ENCODE results near the gene CCNT2. TPM values are rescaled to one million over a fixed set of nuclear protein-coding genes. Genes with fewer than 3 reads are reported as not detected.

Gene CCNT2
- total RNA-seq, 1 experiment from 2014 or later, result 18.9 TPM

DNA sequence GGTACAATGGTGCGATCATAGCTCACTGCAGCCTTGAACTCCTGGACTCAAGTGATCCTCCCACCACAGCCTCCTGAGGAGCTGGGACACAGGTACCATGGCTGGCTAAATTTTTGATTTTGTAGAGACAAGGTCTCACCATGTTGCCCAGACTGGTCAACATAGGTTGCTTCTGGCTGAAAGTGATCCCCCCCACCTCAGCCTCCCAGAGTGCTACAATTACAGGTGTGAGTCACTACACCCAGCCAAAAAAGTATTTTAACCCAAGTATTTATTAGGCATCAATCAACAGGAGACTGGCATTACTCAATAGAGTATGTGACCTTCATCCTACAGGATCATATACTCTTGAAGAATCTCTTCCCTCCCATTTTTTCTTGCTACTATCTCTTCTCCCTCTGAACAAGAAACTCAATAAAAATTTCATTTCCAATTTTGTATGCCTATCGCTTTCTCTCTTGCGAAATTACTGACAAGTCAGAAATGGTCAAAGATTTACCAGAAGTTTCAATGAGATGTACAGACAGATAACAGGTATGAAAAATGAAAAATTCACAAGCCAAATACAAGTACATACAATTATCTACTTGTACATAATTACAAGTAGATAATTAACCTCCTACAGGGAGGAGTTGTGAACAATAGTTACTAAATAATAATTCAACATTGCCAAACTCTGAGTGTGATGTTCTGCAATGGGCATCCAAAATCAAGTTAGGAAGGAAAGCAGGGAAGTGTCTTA is 34.9 kb upstream of the CCNT2 start:
- H3K79me2 ChIP-seq (ENCODE audit: low read length), result no peaks in the 10 kb centered on the region

DNA sequence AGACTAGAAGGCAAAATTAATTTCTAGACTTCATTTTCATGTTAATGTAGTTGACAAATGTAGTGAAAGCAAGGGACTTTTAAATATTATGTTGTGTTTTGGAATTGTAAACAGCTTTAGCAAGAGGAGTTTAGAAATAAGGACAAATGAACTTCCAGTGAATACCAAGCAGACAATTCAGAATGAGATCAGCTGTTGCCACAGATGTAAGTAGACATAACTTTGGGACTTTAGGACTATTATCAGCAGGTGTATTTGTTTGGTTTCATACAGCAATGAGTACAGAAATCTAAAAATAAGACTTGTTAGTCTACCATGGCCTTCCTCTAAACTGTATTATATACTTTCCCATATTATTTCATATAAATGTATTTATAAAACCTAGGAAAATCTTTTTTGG is 34.2 kb upstream of the CCNT2 start:
- POLR2A ChIA-PET (ENCODE audit: unreplicated experiment), result no interaction called here
- Histone ChIP-seq H4K20me1 (ENCODE audit: low read length) (no peaks in the 10 kb centered on the region), H3K4me3 (ENCODE audit: low read length) (no peak overlapping the region), H3K9me3 (ENCODE audit: low read length) (no peaks in the 10 kb centered on the region), H3K79me2 (ENCODE audit: low read length) (no peaks in the 10 kb centered on the region), H3F3A (ENCODE audit: low read length, unreplicated experiment) (no peaks in the 10 kb centered on the region), H3K4me2 (ENCODE audit: low read length) (no peak overlapping the region), H3K9ac (ENCODE audit: low read length) (no peak overlapping the region), H3K27me3 (ENCODE audit: low read length) (no peaks in the 10 kb centered on the region), H3K36me3 (ENCODE audit: low read depth, low read length) (no peaks in the 10 kb centered on the region), H3K4me1 (ENCODE audit: insufficient read depth, low read length) (no peaks in the 10 kb centered on the region), H3K27ac (ENCODE audit: low read length) (no peak overlapping the region), H2AFZ (ENCODE audit: low read length) (no peak overlapping the region), H3K9me2 (replicated peaks; ENCODE audit: low read length) (no peaks in the 10 kb centered on the region)
- ATAC-seq (no peak), DNase-seq (no peak)
- TF ChIP-seq EZH2 (IDR thresholded peaks at IDR 0.05; ENCODE audit: low read length, unreplicated experiment) (no peak), CTCF (conservative IDR thresholded peaks at IDR 0.05; ENCODE audit: low read depth, low read length) (no peak), EZH2phosphoT487 (IDR thresholded peaks at IDR 0.05; ENCODE audit: borderline replicate concordance, low read length) (no peak)
- intact Hi-C loops (cut with micrococcal nuclease), result no loop called here
- BruUV-seq (replicated peaks), result no TSS peak
- CTCF ChIA-PET, result no interaction called here

More for the DNA sequence above, 34.9 kb upstream of the CCNT2 start:
- ChIA-PET POLR2A (ENCODE audit: unreplicated experiment) (no interaction called here), CTCF (no interaction called here)
- no peak overlapping the region for H2AFZ ChIP-seq (ENCODE audit: low read length)
- no peaks in the 10 kb centered on the region for H3K9me3 ChIP-seq (ENCODE audit: low read length)
- TF ChIP-seq EZH2 (IDR thresholded peaks at IDR 0.05; ENCODE audit: low read length, unreplicated experiment) (no peak), CTCF (conservative IDR thresholded peaks at IDR 0.05; ENCODE audit: low read depth, low read length) (no peak)
- no peak overlapping the region for H3K9ac ChIP-seq (ENCODE audit: low read length)
- no TSS peak for BruUV-seq (replicated peaks)
- H3K27ac ChIP-seq (ENCODE audit: low read length), result no peak overlapping the region
- DNase-seq, result peak; percentile 29
- H3K27me3 ChIP-seq (ENCODE audit: low read length), result no peaks in the 10 kb centered on the region
- intact Hi-C loops (cut with micrococcal nuclease), result no loop called here
- ATAC-seq, result no peak
- H4K20me1 ChIP-seq (ENCODE audit: low read length), result no peaks in the 10 kb centered on the region
- H3K36me3 ChIP-seq (ENCODE audit: low read depth, low read length), result no peaks in the 10 kb centered on the region
- H3K4me2 ChIP-seq (ENCODE audit: low read length), result no peak overlapping the region
- H3K4me1 ChIP-seq (ENCODE audit: insufficient read depth, low read length), result no peaks in the 10 kb centered on the region
- H3K9me2 ChIP-seq (replicated peaks; ENCODE audit: low read length), result no peaks in the 10 kb centered on the region
- H3F3A ChIP-seq (ENCODE audit: low read length, unreplicated experiment), result no peaks in the 10 kb centered on the region
- no peak overlapping the region for H3K4me3 ChIP-seq (ENCODE audit: low read length)

- H4K20me1 ChIP-seq (ENCODE audit: low read length), result no peaks in the 10 kb centered on the region
- H3K79me2 ChIP-seq (ENCODE audit: low read length), result no peaks in the 10 kb centered on the region
- H3K27me3 ChIP-seq (ENCODE audit: low read length), result no peaks in the 10 kb centered on the region
- no peak overlapping the region for H2AFZ ChIP-seq (ENCODE audit: low read length)
- H3K27ac ChIP-seq (ENCODE audit: low read length), result no peak overlapping the region
- ChIA-PET POLR2A (ENCODE audit: unreplicated experiment) (no interaction called here), CTCF (no interaction called here)
- H3F3A ChIP-seq (ENCODE audit: low read length, unreplicated experiment), result no peaks in the 10 kb centered on the region
- H3K9me2 ChIP-seq (replicated peaks; ENCODE audit: low read length), result no peaks in the 10 kb centered on the region
- no peak for DNase-seq
- no peak overlapping the region for H3K4me3 ChIP-seq (ENCODE audit: low read length)
- no peak overlapping the region for H3K9ac ChIP-seq (ENCODE audit: low read length)
- H3K4me2 ChIP-seq (ENCODE audit: low read length), result no peak overlapping the region
- BruUV-seq (replicated peaks), result no TSS peak
- H3K4me1 ChIP-seq (ENCODE audit: insufficient read depth, low read length), result no peaks in the 10 kb centered on the region
- ATAC-seq, result no peak
- no peaks in the 10 kb centered on the region for H3K36me3 ChIP-seq (ENCODE audit: low read depth, low read length)
- no peaks in the 10 kb centered on the region for H3K9me3 ChIP-seq (ENCODE audit: low read length)
- no peak for TF ChIP-seq EZH2phosphoT487 (IDR thresholded peaks at IDR 0.05; ENCODE audit: borderline replicate concordance, low read length)
- no peak for TF ChIP-seq EZH2 (IDR thresholded peaks at IDR 0.05; ENCODE audit: low read length, unreplicated experiment)
- TF ChIP-seq CTCF (conservative IDR thresholded peaks at IDR 0.05; ENCODE audit: low read depth, low read length), result no peak
- intact Hi-C loops (cut with micrococcal nuclease), result loop anchor here (10.0 kb wide), 2 partner anchors 118 to 318 kb away; no protein-coding TSS in a partner anchor
Measured at GRCh38 chr2:134892282-134893035, 26.2 kb upstream of the CCNT2 start.

Data from PC-3 (cell line).